Stimulated activated CD8-positive, alpha-beta memory T cell treated with anti-CD3 and anti-CD28 coated beads, Interleukin-15, amount 100 ng/mL, for 4 hours (primary cell): ENCODE results near the gene UPK1B.
"Not testable (repeated sequence)": the region's sequence is repeated elsewhere in the genome, so short reads cannot be mapped to it uniquely, and the experiment has no call there.

Experiments used
- DNase-seq, 2 donors: peaks; one replicate each; pipeline ENCODE4 v3.0.0-alpha.2; 2020; ENCODE audit warnings: low read depth in 2 of 2

Gene UPK1B

DNA sequence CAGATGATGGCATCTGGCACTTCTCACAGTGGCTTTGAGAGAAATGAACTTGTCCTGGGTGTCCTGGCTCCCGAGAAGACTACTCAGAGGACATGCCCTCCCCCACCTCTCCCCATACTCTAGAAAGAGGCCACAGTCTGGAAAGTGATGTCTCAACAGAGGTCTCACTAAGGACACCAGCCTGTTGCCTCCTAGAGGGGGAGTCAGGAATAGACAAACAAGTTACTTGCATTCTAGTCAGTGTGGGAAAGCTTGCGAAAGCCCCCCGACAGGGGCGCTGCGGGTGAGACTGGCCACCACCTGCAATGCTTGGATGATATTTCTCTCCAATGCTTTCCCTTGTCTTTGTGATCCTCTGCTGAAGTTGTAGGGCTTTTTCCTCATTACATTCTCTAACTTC lies 50.1 kb downstream of the UPK1B start:
- no peak for DNase-seq

DNA sequence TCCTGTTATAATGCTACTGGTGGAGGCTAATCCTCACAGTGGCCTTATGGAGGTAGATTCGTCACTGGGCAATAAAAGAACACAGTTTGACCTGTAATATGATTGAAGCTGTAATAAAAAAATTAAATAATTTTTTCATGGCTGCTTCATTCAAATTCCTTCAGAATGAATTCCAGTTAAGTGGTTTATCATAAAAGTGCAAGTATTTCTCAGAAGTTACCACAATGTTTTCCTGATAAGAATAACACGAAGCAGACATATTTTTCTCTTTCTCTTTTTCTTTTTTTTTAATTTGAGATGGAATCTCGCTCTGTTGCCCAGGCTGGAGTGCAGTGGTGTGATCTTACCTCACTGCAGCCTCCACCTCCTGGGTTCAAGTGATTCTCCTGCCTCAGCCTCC lies 51.7 kb downstream of the UPK1B start:
- no peak for DNase-seq

DNA sequence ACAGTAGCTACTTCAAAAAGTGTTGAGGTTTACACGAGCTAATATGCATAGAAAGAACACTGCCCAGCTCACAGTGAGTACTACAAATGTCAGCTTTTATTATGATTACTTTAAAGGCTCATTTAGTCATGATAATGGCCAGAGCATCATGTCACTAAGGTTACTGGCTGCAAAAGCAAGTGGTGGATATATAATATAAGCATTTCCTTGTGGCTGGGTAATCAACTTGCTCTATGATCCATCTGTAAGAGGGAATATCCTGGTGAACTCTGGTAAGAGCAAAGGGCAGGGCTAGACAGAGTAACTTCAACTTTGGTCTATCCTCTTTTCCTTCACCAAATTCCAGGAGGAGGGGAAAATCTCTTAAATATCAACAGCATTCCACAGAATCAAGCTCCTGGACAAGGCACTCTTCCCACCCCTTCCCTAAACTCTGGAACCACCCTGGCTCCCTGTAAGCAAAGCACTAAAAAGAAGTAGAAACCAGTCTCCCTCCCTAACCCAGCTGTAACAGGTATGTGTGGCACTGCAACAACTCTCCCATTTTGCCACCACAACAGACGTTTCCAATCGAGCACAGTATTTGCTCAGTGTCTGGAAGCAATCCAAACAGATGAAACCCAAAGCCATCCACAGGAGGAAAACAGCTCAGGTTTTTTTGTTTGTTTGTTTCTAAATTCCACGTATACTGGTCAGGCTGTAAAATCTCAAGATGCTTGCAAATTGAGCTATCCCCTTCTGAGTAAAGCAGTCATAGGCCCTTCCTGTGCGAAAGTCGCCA lies 53.9 kb downstream of the UPK1B start:
- DNase-seq, result no peak

DNA sequence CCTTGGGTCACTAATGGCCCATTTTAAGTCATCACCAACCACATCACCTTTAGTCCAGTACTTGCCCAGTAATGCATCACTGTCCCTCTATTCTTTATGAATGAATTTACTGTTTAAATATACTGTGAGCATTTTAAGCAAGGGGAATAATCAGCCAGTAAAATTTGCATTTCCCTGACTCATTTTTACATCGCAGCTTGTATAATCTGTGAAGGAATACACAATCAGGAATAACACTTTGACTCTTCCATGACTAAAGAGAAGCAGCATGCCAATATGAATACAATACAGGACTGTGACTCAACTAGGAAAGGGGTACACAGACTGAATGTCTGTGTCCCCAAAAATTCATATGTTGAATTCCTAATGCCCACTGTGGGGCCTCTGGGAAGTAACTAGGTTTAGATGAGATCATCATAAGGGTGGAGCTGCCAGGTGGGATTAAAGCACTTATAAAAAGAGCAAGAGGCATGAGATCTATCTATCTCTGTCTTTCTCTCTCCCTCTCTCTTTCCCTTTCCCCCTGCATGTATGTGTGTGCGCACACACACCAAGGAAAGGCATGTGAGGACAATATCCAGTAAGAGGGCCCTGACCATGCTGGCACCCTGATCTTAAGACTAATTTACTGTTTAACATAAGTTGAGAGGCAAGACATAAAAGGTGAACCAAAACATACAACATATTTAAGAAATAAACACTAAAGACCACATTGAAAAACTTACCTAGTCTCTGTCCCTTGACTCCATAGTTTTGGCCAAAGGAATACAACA lies 55.2 kb downstream of the UPK1B start:
- no peak for DNase-seq

DNA sequence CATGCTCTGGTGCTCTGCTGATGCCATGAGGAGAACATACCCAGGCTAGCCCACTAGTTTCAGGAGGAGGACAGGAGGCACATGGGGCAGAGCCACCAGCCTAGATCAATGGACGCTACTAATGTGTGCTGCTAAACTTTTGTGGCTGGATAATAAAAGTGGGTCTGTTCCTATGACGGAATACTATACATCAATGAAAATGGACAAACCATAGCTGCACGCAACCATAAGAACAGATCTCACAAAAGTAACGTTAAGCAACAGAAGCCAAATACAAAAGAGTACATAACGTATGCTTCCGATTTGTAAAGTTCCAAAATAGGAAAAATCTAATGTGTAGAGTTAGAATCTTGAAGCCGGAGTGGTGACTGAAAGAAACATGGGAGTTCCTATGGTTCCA lies 55.8 kb downstream of the UPK1B start:
- no peak for DNase-seq

DNA sequence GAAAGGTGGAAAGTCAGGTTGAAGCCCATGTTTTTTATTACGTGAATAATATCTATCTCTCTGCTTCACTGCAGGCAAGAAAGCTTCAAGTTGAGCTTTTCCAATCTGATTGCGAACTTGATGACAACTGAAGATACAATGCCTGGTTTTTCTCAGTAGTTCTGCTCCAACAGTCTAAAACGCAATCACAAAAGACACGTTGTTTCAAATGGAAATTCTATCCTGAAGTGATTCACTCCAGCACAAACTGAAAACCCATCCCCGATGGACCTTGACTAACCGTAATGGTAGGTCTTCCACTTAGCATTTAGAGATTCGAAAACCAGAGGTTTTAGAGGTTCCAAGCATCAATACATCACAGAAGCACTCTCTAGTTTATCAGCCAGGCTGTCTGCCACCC lies 56.7 kb downstream of the UPK1B start:
- no peak for DNase-seq

DNA sequence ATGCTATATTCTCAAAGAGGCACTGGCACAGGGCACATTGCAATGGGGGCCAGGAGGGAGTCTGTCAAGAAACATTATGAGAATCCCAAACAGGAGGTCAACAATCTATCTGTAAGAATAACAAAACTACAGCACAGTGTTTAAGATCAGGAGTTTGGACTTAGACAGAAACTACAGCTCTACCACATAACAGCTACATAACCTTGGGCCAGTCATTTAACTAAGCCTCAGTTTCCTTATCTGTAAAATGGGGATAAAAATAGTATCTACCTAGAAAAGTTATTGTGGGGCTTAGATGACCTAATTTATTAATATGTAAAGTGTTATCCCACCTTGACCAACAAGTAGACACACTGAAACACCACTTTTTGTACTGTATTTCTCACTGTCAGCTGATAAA lies 57.3 kb downstream of the UPK1B start:
- no peak for DNase-seq

DNA sequence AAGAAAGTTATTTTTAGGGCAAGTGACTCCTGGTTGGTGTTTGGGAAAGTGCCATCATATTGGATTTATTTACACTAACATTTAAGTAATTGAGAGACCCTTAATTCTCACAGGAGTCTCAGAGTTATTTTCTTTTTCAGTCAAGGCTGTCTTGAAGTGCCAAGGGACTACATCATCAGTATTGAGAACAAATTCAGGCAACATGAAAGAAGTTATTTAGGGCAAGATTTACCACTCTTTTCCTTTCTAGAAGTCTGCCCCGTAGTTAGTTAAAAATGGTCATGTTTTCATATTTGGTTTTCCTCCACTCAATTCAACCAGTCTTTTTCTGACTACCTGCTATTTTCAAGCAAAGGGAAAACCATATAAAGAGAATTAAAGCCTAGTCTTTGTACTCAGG lies 61.2 kb downstream of the UPK1B start:
- DNase-seq, result no peak

DNA sequence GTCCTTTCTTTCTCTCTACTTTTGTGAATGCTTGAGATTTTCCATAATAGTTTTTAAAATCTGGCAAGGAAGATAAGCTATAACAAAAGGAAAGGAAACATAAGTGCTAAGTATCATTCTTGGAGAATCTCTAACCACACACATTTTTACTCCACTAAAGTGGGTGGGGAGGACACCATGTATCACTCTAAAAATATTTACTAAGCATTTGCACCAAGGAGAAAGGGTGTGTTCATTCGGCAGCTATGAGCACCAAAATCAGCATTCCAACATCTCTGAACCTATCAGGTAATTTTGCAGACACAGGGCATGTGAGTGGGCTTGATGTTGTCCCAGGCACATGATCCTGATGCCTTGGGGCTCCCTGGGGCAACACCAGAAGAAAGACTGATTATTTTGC lies 61.8 kb downstream of the UPK1B start:
- DNase-seq, result no peak

DNA sequence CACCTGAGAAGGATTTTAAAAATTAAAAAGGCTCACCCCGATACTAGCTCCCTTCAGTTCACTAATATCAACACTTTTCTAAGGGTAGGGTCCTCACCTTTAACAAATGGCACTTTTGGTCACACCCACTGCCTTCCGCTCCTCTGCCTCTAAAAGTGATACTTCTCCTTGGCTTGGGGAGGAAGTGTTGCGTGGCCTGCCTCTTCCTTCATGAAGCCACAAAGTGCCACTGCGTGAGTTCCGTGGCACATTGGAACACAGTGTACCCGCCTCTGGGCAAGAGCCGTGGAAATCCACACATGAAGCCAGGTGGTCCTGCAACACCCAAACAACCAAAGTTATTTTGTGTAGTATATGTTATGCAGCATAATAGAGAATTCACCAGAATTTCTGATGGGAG lies 63.4 kb downstream of the UPK1B start:
- no peak for DNase-seq

DNA sequence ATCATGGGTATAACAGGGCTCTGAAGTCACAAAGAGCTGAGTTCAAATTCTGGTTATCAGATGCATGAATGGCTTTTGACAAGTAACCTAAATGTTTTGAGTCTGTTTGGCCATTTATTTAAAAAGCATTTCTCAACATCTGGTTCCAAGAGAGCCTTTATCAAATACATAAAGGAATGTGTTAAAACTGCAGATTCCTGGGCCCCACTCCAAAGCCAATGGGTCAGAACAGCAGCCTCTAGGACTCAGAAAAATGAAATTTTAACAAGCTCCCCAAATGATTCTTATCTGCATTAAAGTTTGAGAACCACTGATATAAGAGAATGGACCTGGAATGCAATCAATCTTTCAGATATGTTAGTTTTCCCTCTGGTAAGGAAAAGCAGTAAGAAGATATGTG lies 63.9 kb downstream of the UPK1B start:
- DNase-seq, result no peak

DNA sequence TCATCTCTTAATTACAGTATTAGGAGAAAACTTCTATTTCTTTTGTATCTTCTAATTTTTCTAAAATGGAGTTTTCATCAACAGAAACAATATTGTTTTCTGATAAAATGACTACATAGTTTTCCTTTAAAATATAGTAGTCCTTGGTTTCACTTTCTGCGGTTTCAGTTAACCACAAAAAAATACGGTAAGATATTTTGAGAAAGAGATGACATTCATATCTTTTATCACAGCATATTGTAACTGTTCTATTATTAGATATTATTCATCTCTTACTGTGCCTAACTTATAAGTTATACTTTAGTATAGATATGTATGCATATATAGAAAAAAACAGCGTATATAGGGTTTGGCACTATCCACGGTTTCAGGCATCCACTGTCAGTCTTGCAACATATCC lies 65.0 kb downstream of the UPK1B start:
- no peak for DNase-seq

DNA sequence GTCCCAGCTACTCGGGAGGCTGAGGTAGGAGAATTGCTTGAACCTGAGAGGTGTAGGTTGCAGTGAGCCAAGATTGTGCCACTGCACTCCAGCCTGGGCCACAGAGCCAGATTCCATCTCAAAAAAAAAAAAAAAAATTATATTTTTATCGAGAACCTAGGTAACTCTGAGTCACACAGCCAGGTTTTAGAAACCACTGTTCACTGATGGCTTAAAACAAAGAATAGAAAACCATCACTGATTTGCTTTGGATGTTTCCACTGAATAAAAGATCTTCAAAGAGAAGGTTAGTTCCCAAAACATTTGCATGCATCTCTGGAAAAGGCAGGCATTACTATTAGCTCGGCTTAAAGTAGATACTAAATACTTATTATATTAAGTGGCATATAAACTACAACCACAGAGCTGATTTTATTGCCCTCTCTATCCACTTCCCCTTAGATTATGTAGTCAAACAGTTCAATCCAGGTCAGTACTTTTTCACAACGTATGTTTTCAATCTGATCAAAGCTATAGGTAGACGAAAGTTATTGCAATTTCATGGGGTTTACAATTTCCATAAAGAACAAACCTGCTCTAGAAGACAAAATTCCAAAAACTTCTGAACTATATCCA lies 65.9 kb downstream of the UPK1B start:
- no peak for DNase-seq

DNA sequence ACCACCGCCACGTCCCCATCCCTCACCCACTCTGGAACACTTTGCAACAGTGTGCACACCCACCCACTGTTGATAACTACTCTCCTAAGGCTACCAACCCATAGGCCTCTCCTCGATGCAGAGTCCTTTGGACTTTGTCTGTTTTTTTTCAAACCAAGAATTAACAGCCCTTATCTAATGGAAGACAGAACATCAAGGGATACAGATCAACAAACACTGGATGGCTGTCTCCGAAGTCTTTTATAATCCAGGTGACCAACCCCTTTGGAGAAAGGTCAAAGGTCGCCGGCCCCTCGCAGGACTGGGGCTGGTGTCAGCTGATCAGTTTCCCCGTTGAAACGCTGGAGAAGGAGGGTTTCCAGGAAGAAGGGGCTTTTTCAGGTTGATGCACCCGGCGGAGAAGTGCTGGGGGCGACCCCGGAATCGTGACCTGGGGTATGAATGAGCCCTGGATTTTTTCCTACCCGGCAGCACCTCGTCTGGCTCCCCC lies 66.7 kb downstream of the UPK1B start:
- DNase-seq, result no peak

DNA sequence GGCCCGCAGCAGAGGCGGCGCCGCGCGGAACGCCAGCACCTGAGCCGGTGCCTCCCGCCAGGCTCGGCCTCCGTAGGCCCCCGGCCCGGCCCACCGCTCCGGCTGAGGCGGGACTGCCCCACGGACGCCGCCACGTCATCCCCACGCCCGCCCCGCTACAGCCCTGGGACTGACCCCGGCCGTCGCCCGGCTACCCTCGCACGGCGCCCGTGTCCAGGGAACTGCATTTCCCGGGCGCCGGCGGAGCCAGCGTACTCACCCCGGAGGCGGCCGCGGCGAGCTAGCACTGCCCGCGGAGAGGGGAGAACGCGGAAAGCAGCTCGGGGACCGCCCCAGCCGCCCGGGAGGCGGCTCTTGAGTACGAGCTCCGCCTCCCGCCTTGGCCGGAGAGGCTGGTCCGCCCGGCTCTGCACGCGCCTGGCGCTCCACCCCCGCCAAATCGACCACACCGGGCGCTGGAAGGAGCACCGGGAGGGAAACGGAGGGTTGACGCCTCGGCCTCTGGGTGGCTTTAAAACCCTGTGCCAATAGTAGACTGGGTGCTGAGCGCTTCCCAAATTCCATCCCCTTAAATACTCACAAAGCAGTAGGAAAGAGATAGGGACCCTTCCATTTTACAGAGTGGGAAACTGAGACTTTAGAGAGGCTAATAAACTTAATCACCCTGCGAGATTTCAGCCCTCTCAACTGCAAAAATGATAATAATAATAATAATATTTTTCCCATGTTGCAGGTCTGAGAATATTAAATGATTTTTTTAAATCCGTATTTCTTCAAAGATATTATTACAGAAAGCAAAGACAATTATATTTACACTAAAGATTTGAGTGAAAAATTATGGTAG lies 67.4 kb downstream of the UPK1B start, which contains the start of gene B4GALT4:
Gene B4GALT4, minus strand, starts transcription at position 288 of the 844 bp plus-strand sequence. CDS start 10,779 bp downstream, outside the sequence.
- peak; percentile 20 to 42 for DNase-seq

DNA sequence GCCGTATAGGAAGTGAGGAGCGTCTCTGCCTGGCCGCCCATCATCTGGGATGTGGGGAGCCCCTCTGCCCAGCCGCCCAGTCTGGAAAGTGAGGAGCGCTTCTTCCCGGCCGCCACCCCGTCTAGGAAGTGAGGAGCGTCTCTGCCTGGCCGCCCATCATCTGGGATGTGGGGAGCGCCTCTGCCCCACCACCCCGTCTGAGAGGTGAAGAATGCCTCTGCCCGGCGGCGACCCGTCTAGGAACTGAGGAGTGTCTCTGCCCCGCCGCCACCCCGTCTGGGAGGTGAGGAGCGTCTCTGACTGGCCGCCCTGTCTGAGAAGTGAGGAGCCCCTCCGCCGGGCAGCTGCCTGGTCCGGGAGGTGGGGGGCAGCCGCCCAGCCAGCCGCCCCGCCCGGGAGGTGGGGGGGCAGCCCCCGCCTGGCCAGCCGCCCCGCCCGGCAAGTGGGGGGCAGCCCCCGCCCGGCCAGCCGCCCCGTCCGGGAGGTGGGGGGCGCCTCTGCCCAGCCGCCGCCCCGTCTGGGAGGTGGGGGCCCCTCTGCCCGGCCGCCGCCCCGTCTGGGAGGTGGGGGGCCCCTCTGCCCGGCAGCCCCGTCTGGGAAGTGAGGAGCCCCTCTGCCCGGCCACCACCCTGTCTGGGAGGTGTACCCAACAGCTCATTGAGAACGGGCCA lies 69.1 kb downstream of the UPK1B start:
- not testable (repeated sequence) for DNase-seq

DNA sequence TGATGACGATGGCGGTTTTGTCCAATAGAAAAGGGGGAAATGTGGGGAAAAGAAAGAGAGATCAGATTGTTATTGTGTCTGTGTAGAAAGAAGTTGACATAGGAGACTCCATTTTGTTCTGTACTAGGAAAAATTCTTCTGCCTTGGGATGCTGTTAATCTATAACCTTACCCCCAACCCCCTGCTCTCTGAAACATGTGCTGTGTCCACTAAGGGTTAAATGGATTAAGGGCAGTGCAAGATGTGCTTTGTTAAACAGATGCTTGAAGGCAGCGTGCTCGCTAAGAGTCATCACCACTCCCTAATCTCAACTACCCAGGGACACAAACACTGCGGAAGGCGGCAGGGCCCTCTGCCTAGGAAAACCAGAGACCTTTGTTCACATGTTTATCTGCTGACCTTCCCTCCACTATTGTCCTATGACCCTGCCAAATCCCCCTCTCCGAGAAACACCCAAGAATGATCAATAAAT lies 69.7 kb downstream of the UPK1B start:
- DNase-seq, result not testable (repeated sequence)

DNA sequence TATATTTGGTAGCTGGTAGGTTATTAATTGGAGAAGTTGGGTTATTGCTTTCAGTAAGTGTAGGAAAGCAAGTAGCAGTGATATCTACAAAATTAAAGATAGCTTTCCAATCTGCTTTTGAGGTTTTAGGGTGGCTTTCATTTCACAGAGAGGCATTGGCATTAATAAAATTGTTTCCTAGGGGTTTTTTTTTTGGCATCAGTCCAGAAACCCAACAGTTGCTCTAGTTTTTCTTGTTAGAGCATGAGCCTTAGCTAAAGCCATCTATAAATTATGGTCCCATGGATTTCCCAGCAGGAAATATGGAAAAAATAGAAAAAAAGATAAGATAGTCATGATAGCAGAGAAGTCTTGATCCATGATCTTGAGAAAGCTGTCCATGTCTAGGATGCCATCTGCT lies 70.3 kb downstream of the UPK1B start:
- DNase-seq, result no peak

DNA sequence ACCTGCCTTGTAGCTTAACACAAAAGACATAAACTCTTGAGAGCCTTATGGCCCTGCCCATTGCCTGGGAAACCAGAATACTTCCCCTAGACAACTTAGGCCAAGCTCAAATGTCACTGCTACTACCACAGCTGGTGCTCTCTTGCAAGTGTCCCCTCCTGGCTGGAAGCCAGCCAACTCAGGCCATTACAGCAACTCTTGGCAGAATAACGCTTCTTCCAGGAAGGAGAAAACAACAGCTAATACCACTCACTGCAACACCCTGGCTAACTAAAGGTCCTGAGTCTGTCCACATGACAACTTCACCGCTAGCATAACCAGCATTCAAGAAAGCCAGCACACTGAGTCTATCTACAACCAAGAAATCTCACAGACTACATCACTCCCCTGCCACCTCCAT lies 72.4 kb downstream of the UPK1B start:
- DNase-seq, result no peak
